Erythroblast (primary cell): ENCODE data around the gene ABCA6.

Experiments
- GATA1 ChIP-seq: IDR thresholded peaks from 2 replicates; pipeline ENCODE4 v1.6.1; 2011; ENCODE audit warnings: low read depth, mild to moderate bottlenecking, control low read depth, low read length, moderate library complexity
- POLR2A ChIP-seq: IDR thresholded peaks from 2 replicates; pipeline ENCODE4 v1.6.1; 2011; ENCODE audit warnings: mild to moderate bottlenecking, low read length

GRCh38 chr17:69060822-69061221 lies 80.9 kb downstream of the ABCA6 start, which contains the start of gene ABCA9:
- TF ChIP-seq POLR2A (no peak), GATA1 (no peak)
